ENCODE measurements around the gene FAM174C. TPM values are rescaled to one million over a fixed set of nuclear protein-coding genes. Genes with fewer than 3 reads are reported as not detected.
A peak's percentile ranks its signal among the peaks of the same experiment; 100 is the strongest.
"Not testable (repeated sequence)": the region's sequence is repeated elsewhere in the genome, so short reads cannot be mapped to it uniquely, and the experiment has no call there.

FAM174C gene
- total RNA-seq, 1 donor from 2014 or later, result 115 TPM

- DNase-seq, result no peak
- Mint-ChIP-seq H3K4me3 (no peak overlapping the region), H3K36me3 (ENCODE audit: low read depth) (no peaks in the 10 kb centered on the region), H3K27ac (no peak overlapping the region), H3K9me3 (no peaks in the 10 kb centered on the region), H3K27me3 (peaks cover 2% of the 10 kb centered on the region), H3K4me1 (no peaks in the 10 kb centered on the region)
- intact Hi-C loops (cut with micrococcal nuclease), result no loop called here
Measured at GRCh38 chr19:1302533-1303239, 27.4 kb downstream of the FAM174C start.

- Mint-ChIP-seq H3K27ac (no peak overlapping the region), H3K9me3 (no peaks in the 10 kb centered on the region), H3K36me3 (ENCODE audit: low read depth) (no peaks in the 10 kb centered on the region), H3K4me1 (no peaks in the 10 kb centered on the region), H3K4me3 (no peak overlapping the region), H3K27me3 (no peaks in the 10 kb centered on the region)
- intact Hi-C loops (cut with micrococcal nuclease), result no loop called here
- DNase-seq, result no peak
Measured at GRCh38 chr19:1304197-1304924, 29.0 kb downstream of the FAM174C start.

DNA sequence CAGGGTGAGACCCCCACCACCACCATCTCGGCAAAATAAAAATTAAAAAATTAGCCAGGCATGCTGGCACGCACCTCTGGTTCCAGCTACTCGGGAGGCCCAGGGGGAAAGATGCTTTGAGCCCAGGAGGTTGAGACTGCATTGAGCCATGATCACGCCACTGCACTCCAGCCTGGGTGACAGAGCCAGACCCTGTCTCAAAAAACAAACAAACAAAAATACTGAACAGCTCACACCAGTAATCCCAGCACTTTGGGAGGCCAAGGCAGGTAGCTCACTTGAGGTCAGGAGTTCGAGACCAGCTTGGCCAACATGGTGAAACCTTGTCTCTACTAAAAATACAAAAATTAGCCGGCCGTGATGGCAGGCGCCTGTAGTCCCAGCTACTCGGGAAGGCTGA is 30.0 kb downstream of the FAM174C start:
- H3K36me3 Mint-ChIP-seq (ENCODE audit: low read depth); H3K4me3 Mint-ChIP-seq; intact Hi-C loops (cut with micrococcal nuclease); H3K27ac Mint-ChIP-seq; DNase-seq; H3K4me1 Mint-ChIP-seq; H3K9me3 Mint-ChIP-seq; H3K27me3 Mint-ChIP-seq: not testable (repeated sequence)

DNA sequence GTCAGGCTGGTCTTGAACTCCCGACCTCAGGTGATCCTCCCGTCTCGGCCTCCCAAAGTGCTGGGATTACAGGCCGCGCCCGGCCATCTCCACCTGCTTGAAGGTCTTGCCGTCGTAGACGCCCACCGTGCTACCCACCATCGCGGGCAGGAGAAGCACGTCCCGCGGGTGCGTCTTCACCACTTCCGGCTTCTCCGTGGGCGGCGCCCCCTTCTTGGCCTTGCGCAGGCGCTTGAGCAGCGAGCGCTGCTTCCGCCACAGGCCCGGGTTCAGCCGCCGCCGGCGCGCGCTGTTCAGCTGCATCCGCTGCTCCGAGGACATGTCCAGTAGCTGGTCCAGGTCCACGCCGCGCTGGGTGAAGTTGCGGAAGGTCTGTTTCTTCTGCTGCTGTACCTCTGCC is 32.0 kb downstream of the FAM174C start:
- Mint-ChIP-seq H3K4me3 (no peak overlapping the region), H3K4me1 (no peaks in the 10 kb centered on the region), H3K27ac (no peak overlapping the region), H3K27me3 (no peaks in the 10 kb centered on the region), H3K9me3 (no peaks in the 10 kb centered on the region), H3K36me3 (ENCODE audit: low read depth) (no peaks in the 10 kb centered on the region)
- intact Hi-C loops (cut with micrococcal nuclease), result no loop called here
- no peak for DNase-seq

DNA sequence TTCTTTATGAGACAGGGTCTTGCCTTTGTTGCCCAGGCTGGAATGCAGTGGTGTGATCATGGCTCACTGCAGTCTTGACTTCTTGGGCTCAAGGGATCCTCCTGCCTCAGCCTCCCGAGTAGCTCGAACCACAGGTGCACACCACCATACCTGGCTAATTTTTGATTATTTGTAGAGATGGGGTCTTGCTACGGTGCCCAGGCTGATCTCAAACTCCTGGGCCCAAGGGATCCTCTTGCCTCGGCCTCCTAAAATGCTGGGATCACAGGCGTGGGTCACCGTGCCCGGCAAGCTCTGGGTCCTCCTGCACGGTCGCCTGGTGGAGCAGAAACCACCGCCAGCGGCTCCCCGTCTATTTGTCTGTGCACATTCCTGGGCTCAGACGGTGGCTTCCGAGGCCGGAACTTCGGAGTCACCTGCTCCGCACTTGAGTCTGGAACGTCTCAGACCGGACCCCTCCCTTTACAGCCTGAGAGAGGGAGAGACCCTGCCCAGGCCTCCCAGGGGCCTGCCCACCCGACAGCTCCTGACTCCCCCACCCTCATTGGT is 32.5 kb downstream of the FAM174C start:
- intact Hi-C loops (cut with micrococcal nuclease), result no loop called here
- Mint-ChIP-seq H3K9me3 (no peaks in the 10 kb centered on the region), H3K36me3 (ENCODE audit: low read depth) (no peaks in the 10 kb centered on the region), H3K27me3 (no peaks in the 10 kb centered on the region), H3K4me1 (no peaks in the 10 kb centered on the region), H3K27ac (peak overlapping the region; percentile 48), H3K4me3 (no peak overlapping the region)
- no peak for DNase-seq

DNA sequence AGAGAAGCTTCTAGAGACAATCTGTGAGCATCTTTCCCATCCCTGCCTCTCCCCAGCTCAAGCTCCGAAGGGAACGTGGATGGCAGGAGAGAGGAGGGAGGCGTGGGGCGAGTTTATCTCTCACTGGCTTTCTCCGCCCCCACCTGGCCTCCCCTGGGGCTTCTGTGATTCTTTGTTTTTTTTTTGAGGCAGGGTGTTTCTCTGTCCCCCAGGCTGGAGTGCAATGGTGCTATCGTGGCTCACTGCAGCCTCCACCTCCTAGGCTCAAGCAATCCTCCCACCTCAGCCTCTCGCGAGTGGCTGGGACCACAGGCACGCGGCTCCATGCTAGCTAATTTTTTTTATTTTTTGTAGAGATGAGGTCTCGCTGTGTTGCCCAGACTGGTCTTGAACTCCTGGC is 33.4 kb downstream of the FAM174C start:
- no peaks in the 10 kb centered on the region for H3K27me3 Mint-ChIP-seq
- H3K9me3 Mint-ChIP-seq, result no peaks in the 10 kb centered on the region
- no peak overlapping the region for H3K27ac Mint-ChIP-seq
- no peaks in the 10 kb centered on the region for H3K4me1 Mint-ChIP-seq
- no peaks in the 10 kb centered on the region for H3K36me3 Mint-ChIP-seq (ENCODE audit: low read depth)
- no peak for DNase-seq
- no peak overlapping the region for H3K4me3 Mint-ChIP-seq
- intact Hi-C loops (cut with micrococcal nuclease), result no loop called here

GRCh38 chr19:1309977-1310852 is 34.9 kb downstream of the FAM174C start:
- no peak overlapping the region for H3K4me3 Mint-ChIP-seq
- intact Hi-C loops (cut with micrococcal nuclease), result no loop called here
- H3K27ac Mint-ChIP-seq, result no peak overlapping the region
- no peak for DNase-seq
- H3K36me3 Mint-ChIP-seq (ENCODE audit: low read depth), result no peaks in the 10 kb centered on the region
- no peaks in the 10 kb centered on the region for H3K9me3 Mint-ChIP-seq
- H3K27me3 Mint-ChIP-seq, result no peaks in the 10 kb centered on the region
- H3K4me1 Mint-ChIP-seq, result no peaks in the 10 kb centered on the region

DNA sequence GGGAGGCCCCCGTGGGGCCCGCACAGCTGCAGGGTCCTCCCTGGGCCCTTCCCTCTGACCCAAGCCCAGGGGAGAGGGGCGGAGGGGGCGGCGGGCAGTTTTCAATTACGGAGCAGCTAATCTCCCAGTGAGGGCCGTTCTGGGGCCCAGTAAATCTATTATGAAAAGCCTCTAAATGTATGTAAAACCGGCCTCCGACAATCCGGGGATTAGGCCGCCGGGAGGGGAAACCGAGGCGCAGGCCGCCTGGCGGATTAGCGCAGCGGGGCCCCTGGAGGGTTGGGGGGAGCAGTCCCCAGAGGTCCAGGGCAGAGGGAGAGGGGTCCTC is 35.5 kb downstream of the FAM174C start:
- DNase-seq, result no peak
- no peaks in the 10 kb centered on the region for H3K9me3 Mint-ChIP-seq
- H3K27me3 Mint-ChIP-seq, result no peaks in the 10 kb centered on the region
- H3K36me3 Mint-ChIP-seq (ENCODE audit: low read depth), result no peaks in the 10 kb centered on the region
- H3K27ac Mint-ChIP-seq, result no peak overlapping the region
- no peak overlapping the region for H3K4me3 Mint-ChIP-seq
- intact Hi-C loops (cut with micrococcal nuclease), result no loop called here
- no peaks in the 10 kb centered on the region for H3K4me1 Mint-ChIP-seq

- intact Hi-C loops (cut with micrococcal nuclease), result no loop called here
- H3K36me3 Mint-ChIP-seq (ENCODE audit: low read depth), result no peaks in the 10 kb centered on the region
- no peak for DNase-seq
- H3K4me1 Mint-ChIP-seq, result no peaks in the 10 kb centered on the region
- H3K27ac Mint-ChIP-seq, result no peak overlapping the region
- H3K9me3 Mint-ChIP-seq, result no peaks in the 10 kb centered on the region
- no peaks in the 10 kb centered on the region for H3K27me3 Mint-ChIP-seq
- H3K4me3 Mint-ChIP-seq, result no peak overlapping the region
Measured at GRCh38 chr19:1311543-1312091, 36.3 kb downstream of the FAM174C start.

DNA sequence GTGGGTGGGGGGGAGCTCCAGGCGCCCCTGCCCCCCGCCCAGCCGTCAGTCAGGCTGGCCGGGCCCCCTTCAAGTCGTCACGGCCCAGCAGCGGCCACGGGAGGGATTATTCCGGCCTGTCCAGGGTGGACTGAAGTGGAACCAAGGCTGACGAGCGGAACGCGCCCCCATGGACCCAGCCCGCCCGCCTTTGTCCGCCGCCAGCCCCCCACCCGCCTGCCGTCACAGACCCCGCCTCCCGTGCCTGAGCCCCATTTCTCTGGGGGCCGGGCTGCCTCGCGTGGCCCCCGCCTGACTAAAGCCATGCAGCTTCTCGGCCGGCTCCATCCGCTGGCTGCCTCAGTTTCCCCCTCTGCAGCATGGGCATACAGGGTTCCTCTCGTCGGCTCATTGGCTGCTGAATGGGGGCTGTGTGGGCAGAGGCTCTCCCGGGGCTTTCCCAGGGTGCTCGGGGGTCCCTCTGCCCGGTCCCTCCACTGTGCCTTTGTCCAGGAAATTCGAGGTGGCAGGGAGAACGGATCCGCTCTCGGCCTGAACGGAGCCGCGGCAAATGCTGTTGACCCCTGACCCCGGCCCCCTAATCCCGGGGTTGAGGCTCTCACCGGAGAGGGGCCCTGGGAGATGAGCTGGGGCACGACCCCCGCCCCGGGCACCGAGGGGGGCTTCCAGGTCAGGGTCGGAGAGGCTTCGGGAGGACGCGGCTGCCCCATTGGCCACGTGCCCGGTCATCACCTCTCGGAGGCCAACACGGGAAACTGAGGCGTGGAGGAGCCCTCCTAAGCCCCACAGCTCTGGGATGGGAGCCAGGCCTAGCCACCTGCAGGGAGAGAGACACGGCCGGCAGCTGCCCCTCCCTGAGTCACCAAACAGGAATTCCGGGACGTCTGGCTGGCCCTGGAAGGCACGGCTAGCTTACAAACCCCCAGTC is 37.7 kb downstream of the FAM174C start:
- no peak for DNase-seq
- Mint-ChIP-seq H3K4me1 (no peaks in the 10 kb centered on the region), H3K4me3 (no peak overlapping the region), H3K36me3 (ENCODE audit: low read depth) (no peaks in the 10 kb centered on the region), H3K27me3 (peaks cover 7% of the 10 kb centered on the region), H3K9me3 (no peaks in the 10 kb centered on the region), H3K27ac (no peak overlapping the region)
- intact Hi-C loops (cut with micrococcal nuclease), result no loop called here

- DNase-seq, result no peak
- Mint-ChIP-seq H3K4me1 (no peaks in the 10 kb centered on the region), H3K36me3 (ENCODE audit: low read depth) (no peaks in the 10 kb centered on the region), H3K27ac (no peak overlapping the region), H3K27me3 (peaks cover 8% of the 10 kb centered on the region), H3K9me3 (no peaks in the 10 kb centered on the region), H3K4me3 (no peak overlapping the region)
- intact Hi-C loops (cut with micrococcal nuclease), result no loop called here
Measured at GRCh38 chr19:1313695-1314613, 38.6 kb downstream of the FAM174C start.

DNA sequence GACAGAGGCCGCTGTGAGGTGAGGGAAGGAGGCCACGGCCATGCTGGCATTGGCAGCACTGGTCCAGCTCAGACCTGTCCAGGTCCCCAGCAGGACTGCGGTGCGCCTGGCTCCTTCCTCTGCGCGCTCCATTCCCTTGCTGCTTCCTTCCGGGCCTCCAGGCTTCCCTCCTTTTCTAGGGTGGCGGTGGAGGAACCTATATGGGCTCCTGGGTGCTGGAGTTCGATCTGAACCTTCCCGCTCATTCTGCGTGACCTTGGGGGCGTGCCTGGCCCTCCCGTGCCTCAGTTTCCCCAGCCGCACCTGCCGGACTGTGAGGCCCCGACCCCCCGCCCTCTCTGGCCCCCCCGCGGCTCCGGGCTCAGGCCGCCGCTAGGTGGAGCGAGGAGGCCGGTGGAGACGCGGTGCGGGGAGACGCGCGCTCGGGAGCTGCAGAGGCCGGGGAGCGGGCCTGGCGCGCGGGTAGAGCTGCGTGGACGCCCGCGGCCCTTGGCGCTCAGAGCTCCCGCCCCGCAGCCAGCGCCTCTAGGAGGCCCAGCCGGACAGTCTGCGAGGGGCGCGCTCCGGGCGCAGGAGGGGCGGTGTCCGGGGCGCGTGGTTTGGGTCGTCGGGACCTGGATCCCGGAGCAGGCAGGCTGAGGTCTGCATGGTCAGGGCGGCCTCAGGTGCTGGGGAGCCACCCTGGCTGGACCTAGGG is 40.3 kb downstream of the FAM174C start:
- Mint-ChIP-seq H3K4me1 (no peaks in the 10 kb centered on the region), H3K27ac (no peak overlapping the region), H3K9me3 (no peaks in the 10 kb centered on the region), H3K4me3 (no peak overlapping the region), H3K36me3 (ENCODE audit: low read depth) (no peaks in the 10 kb centered on the region), H3K27me3 (peaks cover 8% of the 10 kb centered on the region)
- intact Hi-C loops (cut with micrococcal nuclease), result no loop called here
- peak; percentile 79 for DNase-seq
